PC-9 (cell line): ENCODE data around the gene MSANTD1. TPM values are rescaled to one million over a fixed set of nuclear protein-coding genes. Genes with fewer than 3 reads are reported as not detected.

Experiments
- BruUV-seq: library from RNA; stranded (reverse); fragments of 400-500 nt; replicated peaks from 2 replicates; lab custom pipeline; 2021; lab: Mats Ljungman, UMichigan
- CTCF ChIA-PET: fragments of 300-600 bp; sonication (Branson Sonifier 250); formaldehyde crosslinking; loops from one replicate; lab custom pipeline; 2022; ENCODE audit warnings: antibody characterized with exemption; lab: Charles Lee
- POLR2A ChIA-PET: fragments of 300-600 bp; sonication (Branson Sonifier 250); formaldehyde crosslinking; loops from one replicate; lab custom pipeline; 2022; ENCODE audit warnings: antibody characterized with exemption; ENCODE audit not compliant: unreplicated experiment; lab: Charles Lee
- DNase-seq, 2 experiments: peaks; one replicate each; pipeline versions ENCODE4 v3.0.0 to v3.0.0-alpha.2; 2015 to 2022; ENCODE audit warnings: mixed read lengths in 1 of 2
- H2AFZ ChIP-seq: fragments of 200-600 bp; sonication (generic); 2 replicates; pipeline ENCODE4 v1.8.1; 2017; ENCODE audit warnings: antibody characterized with exemption
- H3F3A ChIP-seq: fragments of 200-600 bp; sonication (generic); 2 replicates; pipeline ENCODE4 v1.8.1; 2017; ENCODE audit warnings: antibody characterized with exemption, mild to moderate bottlenecking, low read depth; ENCODE audit not compliant: insufficient read depth
- H3K27ac ChIP-seq: fragments of 200-600 bp; sonication (generic); 2 replicates; pipeline ENCODE4 v1.6.1; 2016; ENCODE audit warnings: mixed run types
- H3K27me3 ChIP-seq: fragments of 200-600 bp; sonication (generic); 2 replicates; pipeline ENCODE4 v1.6.1; 2016; ENCODE audit warnings: low read depth, mixed run types; ENCODE audit not compliant: insufficient read depth
- H3K36me3 ChIP-seq: fragments of 200-600 bp; sonication (generic); 2 replicates; pipeline ENCODE4 v1.6.1; 2016; ENCODE audit warnings: low read depth, mixed run types
- H3K4me1 ChIP-seq: fragments of 200-600 bp; sonication (generic); replicated peaks from 2 replicates; pipeline ENCODE4 v1.6.1; 2016; ENCODE audit warnings: mixed run types; ENCODE audit not compliant: insufficient read depth
- H3K4me2 ChIP-seq: fragments of 200-600 bp; sonication (generic); 2 replicates; pipeline ENCODE4 v1.6.1; 2017; ENCODE audit warnings: mixed run types
- H3K4me3 ChIP-seq: fragments of 200-600 bp; sonication (generic); 2 replicates; pipeline ENCODE4 v1.6.1; 2016; ENCODE audit warnings: mixed run types
- H3K79me2 ChIP-seq: fragments of 200-600 bp; sonication (generic); 2 replicates; pipeline ENCODE4 v1.6.1; 2017; ENCODE audit warnings: low read depth, mixed run types
- H3K9me2 ChIP-seq: fragments of 200-600 bp; sonication (generic); 2 replicates; pipeline ENCODE4 v1.8.1; 2017; ENCODE audit warnings: mild to moderate bottlenecking; ENCODE audit not compliant: insufficient read depth
- H3K9me3 ChIP-seq: fragments of 200-600 bp; sonication (generic); 2 replicates; pipeline ENCODE4 v1.8.1; 2016; ENCODE audit warnings: low read depth; ENCODE audit not compliant: insufficient read depth
- H4K20me1 ChIP-seq: fragments of 200-600 bp; sonication (generic); 2 replicates; pipeline ENCODE4 v1.8.1; 2017; ENCODE audit not compliant: insufficient read depth
- EZH2 ChIP-seq: fragments of 200-600 bp; sonication (generic); IDR thresholded peaks from 2 replicates; pipeline ENCODE4 v1.8.0; 2017; ENCODE audit warnings: antibody characterized with exemption, low read depth
- intact Hi-C: fragments of 100-400 bp; cut with micrococcal nuclease; formaldehyde crosslinking; loops from one replicate; pipeline ENCODE4 v1.10.0; 2022; ENCODE audit not compliant: unreplicated experiment
- total RNA-seq: library from RNA; stranded (reverse); gene quantifications from 2 replicates; pipeline ENCODE4 v1.2.3, GENCODE V29; 2021
- TF ChIP-seq, protein P1 (sequence below): fragments of 200-600 bp; sonication (generic); conservative IDR thresholded peaks from 2 replicates; pipeline ENCODE4 v1.6.1; 2017; ENCODE audit warnings: mixed run types, antibody characterized with exemption, mild to moderate bottlenecking, moderate library complexity

The MSANTD1 gene
- total RNA-seq, 1 experiment from 2014 or later, result 3.1 TPM

DNA sequence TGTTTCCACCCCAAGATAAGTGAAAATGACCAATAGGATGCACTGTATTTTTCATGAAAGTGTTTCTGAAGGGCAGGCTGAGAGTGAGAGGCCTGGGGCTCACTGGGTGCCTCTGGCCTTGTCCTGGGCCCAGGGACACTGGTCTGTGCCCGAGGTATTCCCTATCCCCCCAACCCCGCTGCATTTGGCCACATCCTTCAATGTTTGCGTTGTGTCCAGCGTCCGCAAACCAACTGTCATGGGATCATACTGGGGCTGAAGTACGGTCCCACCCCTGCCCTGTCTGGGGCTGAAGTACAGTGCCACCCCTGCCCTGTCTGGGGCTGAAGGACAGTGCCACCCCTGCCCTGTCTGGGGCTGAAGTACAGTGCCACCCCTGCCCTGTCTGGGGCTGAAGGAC, 22.0 kb upstream of the MSANTD1 start:
- Histone ChIP-seq H3K4me1 (no peaks in the 10 kb centered on the region), H3K9me2 (no peaks in the 10 kb centered on the region), H3K36me3 (no peaks in the 10 kb centered on the region), H3K4me3 (no peak overlapping the region), H4K20me1 (no peaks in the 10 kb centered on the region), H3F3A (no peaks in the 10 kb centered on the region), H3K27me3 (no peaks in the 10 kb centered on the region), H3K9me3 (no peaks in the 10 kb centered on the region), H3K4me2 (no peak overlapping the region), H3K79me2 (no peaks in the 10 kb centered on the region), H3K27ac (no peak overlapping the region), H2AFZ (no peak overlapping the region)
- TF ChIP-seq EZH2, result no peak
- TF ChIP-seq, protein P1, sequence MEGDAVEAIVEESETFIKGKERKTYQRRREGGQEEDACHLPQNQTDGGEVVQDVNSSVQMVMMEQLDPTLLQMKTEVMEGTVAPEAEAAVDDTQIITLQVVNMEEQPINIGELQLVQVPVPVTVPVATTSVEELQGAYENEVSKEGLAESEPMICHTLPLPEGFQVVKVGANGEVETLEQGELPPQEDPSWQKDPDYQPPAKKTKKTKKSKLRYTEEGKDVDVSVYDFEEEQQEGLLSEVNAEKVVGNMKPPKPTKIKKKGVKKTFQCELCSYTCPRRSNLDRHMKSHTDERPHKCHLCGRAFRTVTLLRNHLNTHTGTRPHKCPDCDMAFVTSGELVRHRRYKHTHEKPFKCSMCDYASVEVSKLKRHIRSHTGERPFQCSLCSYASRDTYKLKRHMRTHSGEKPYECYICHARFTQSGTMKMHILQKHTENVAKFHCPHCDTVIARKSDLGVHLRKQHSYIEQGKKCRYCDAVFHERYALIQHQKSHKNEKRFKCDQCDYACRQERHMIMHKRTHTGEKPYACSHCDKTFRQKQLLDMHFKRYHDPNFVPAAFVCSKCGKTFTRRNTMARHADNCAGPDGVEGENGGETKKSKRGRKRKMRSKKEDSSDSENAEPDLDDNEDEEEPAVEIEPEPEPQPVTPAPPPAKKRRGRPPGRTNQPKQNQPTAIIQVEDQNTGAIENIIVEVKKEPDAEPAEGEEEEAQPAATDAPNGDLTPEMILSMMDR, result no peak
- ChIA-PET CTCF (no interaction called here), POLR2A (no interaction called here)
- no TSS peak for BruUV-seq
- intact Hi-C loops, result no loop called here
- no peak for DNase-seq

DNA sequence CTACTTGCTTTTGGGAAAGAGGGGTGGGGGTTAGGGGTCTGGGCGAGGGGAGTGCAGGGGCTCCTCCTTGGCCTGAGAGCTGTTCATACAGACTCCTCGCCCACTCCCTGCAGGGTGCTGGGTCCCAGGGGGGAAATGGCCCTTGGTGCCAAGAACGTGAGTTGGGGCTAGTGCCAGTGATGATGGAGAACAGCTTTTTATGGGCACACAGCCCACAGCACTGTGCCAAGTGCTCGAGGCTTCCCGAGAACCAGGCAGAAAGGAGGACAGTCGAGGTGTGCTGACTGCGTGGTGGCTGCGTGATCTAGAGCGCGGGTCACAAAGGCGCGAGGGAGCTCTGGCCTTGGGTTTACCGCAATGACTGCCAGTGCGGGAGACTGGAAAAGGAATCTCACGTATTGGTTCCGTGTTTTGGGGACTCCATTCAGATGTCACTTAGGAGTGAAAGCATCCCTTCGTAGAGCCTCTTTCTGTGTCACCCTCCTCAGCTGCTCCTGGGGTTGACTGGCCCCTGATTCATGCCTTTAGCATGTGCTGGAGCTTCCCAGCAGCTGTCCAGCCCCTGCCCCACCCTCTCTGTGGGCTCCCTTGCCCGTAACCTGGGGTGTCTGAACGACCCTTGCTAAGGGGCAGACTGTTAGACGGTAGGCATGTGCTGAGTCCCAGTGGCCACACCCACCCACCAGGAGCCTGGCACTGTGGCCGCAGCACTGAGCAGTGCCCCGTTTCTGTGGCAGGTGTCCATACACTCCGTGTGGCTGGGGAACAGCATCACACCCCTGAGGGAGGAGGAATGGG, 20.9 kb upstream of the MSANTD1 start:
- Histone ChIP-seq H2AFZ (no peak overlapping the region), H3K79me2 (no peaks in the 10 kb centered on the region), H3K4me3 (no peak overlapping the region), H3K36me3 (no peaks in the 10 kb centered on the region), H3K9me2 (no peaks in the 10 kb centered on the region), H3F3A (no peaks in the 10 kb centered on the region), H3K9me3 (no peaks in the 10 kb centered on the region), H3K4me1 (no peaks in the 10 kb centered on the region), H3K4me2 (no peak overlapping the region), H3K27me3 (no peaks in the 10 kb centered on the region), H3K27ac (no peak overlapping the region), H4K20me1 (no peaks in the 10 kb centered on the region)
- POLR2A ChIA-PET, result no interaction called here
- BruUV-seq, result no TSS peak
- no peak for DNase-seq
- CTCF ChIA-PET, result no interaction called here
- TF ChIP-seq EZH2, result no peak
- TF ChIP-seq, protein P1, result no peak
- intact Hi-C loops, result no loop called here

DNA sequence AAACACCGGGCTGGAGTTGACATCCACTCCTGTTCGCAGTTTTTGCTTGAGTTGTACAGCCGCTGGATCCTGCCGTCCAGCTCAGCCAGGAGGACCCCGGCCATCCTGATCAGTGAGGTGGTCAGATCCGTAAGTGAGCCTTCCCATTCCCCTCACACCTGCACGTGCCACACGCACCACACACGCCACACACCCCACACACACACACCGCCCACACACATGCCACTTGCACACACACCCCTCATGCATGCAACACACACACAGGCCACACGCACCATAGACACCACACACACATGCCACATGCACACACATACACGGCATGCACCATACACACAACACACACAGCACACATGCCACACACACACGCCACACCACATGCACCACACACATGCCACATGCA, 20.1 kb upstream of the MSANTD1 start:
- no TSS peak for BruUV-seq
- Histone ChIP-seq H3K27me3 (no peaks in the 10 kb centered on the region), H4K20me1 (no peaks in the 10 kb centered on the region), H3K79me2 (no peaks in the 10 kb centered on the region), H3K4me1 (no peaks in the 10 kb centered on the region), H3F3A (no peaks in the 10 kb centered on the region), H3K9me3 (no peaks in the 10 kb centered on the region), H3K4me3 (no peak overlapping the region), H3K4me2 (no peak overlapping the region), H3K9me2 (no peaks in the 10 kb centered on the region), H2AFZ (no peak overlapping the region), H3K27ac (no peak overlapping the region), H3K36me3 (no peaks in the 10 kb centered on the region)
- ChIA-PET POLR2A (no interaction called here), CTCF (no interaction called here)
- intact Hi-C loops, result no loop called here
- TF ChIP-seq, protein P1, result no peak
- TF ChIP-seq EZH2, result no peak
- no peak for DNase-seq
